Smooth muscle cell of trachea (primary cell): ENCODE results near the gene AGT. TPM values are rescaled to one million over a fixed set of nuclear protein-coding genes. Genes with fewer than 3 reads are reported as not detected.

Experiments used
- total RNA-seq: library from RNA; depleted of rRNA; stranded (reverse); fragments of >200 nt; gene quantifications from 2 replicates; pipeline ENCODE4 v1.2.1, GENCODE V29; 2014

Gene AGT
- total RNA-seq: 1.3 and 2.0 TPM in 2 replicates

DNA sequence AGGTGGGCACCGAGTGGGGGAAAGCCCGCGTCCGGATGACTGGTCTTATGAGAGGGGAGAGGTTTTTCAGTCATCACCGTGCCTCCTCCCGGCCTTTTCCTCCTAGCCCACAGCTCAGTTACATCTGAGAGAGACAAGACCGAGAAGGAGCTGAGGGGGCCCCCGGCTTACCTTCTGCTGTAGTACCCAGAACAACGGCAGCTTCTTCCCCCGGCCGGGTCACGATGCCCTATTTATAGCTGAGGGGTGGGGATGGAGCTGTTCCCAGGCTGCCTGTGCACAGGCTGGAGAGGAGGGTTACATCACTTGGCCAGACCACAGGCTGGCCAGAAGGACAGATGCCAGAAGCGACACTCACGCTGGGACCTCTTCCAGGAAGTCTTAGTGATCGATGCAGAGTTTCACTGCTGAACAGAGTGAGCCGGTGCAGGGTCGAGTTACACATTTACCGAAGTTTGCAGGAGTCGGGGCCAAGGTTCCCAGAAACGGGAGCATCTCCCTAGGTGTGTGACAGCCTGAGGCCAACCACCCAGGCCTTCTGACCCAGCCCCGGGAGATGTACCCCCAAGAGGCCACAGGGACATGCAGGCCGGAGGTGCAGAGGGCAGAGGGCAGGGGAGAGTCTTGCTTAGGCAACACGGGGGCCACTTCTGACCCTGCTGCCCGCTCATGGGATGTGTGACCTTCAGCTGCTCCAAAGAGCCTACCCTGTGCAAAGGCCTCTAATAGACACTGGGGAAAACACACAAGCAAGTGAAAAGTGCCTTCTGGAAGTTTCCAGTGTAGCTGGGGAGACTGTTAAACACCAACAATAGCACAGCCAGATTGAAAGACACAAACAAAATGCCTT lies at the start of gene AGT:
Gene AGT (minus strand): TSS at position 208 of the 850 bp plus-strand sequence. CDS start 3,299 bp downstream, outside the sequence.

DNA sequence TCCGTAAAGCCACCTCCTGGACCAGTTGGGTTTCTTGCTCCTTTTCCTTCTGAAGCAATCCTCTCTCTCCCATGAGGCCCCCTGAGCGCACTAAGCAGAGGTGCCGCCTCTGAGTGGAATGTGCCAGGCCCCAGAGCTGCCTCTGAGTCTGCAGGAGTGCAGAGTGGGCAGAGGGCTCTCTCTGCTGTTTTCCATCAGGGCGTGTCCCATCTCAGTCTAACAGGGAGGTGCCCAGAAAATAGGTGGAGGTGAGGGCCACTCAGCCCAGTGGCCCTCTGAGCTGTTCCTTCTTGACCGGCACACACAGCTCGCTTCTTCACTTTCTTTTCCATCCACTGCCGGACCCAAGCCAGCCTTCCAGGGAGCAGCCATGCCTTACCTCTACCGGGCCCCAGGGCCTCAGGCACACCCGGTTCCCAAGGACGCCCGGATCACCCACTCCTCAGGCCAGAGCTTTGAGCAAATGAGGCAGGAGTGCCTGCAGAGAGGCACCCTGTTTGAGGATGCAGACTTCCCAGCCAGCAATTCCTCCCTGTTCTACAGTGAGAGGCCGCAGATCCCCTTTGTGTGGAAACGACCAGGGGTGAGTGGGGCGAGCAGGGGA lies 33.3 kb upstream of the AGT start, which contains the start of gene CAPN9:
Gene CAPN9 (plus strand): TSS at position 262 of the 604 bp plus-strand sequence. CDS start 109 bp downstream, at position 371.

Other genes with a start within 250 kb of the AGT start
- 22.5 and 22.8 TPM in 2 replicates for gene COG2, start 71.6 kb downstream of the AGT start, total RNA-seq
- 0.15 TPM in 1 of 2 replicates, not detected in the other for gene CAPN9, start 33.3 kb upstream of the AGT start, total RNA-seq
- 21.4 and 42.7 TPM in 2 replicates for gene C1orf198, start 154.4 kb upstream of the AGT start, total RNA-seq